GM19452 (cell line): ENCODE measurements around the gene SIRT7.

ENCODE experiments used
- ATAC-seq: cut with Tn5 transposase; IDR thresholded peaks from one replicate; pipeline ENCODE4 v1.9.1; 2021; ENCODE audit not compliant: unreplicated experiment

The SIRT7 gene

GRCh38 chr17:81917565-81918332 lies at the start of gene SIRT7:
SIRT7 (minus strand) TSS chr17:81918176; CDS start chr17:81918131, 45 bp downstream.
- peak; percentile 70 for ATAC-seq

GRCh38 chr17:81967244-81967532 lies 49.2 kb upstream of the SIRT7 start:
- no peak for ATAC-seq

- no peak for ATAC-seq
These were observed 48.6 kb upstream of the SIRT7 start for GRCh38 chr17:81966343-81967243.

GRCh38 chr17:81964081-81964849 lies 46.3 kb upstream of the SIRT7 start:
- ATAC-seq = no peak

- no peak for ATAC-seq
These were observed 44.8 kb upstream of the SIRT7 start for GRCh38 chr17:81962499-81963441.

GRCh38 chr17:81961521-81962498 lies 43.8 kb upstream of the SIRT7 start:
- ATAC-seq = no peak

- ATAC-seq = no peak
These were observed 43.1 kb upstream of the SIRT7 start, which contains the start of gene NOTUM for GRCh38 chr17:81961087-81961511. NOTUM (minus strand) TSS chr17:81961187; CDS start chr17:81960909, 278 bp downstream.

GRCh38 chr17:81960130-81960958 lies 42.4 kb upstream of the SIRT7 start:
- no peak for ATAC-seq

- no peak for ATAC-seq
These were observed 41.6 kb upstream of the SIRT7 start for GRCh38 chr17:81959362-81960129.

- ATAC-seq = no peak
These were observed 40.8 kb upstream of the SIRT7 start for GRCh38 chr17:81958633-81959342.

- ATAC-seq = no peak
These were observed 39.9 kb upstream of the SIRT7 start for GRCh38 chr17:81957691-81958432.

- no peak for ATAC-seq
These were observed 38.9 kb upstream of the SIRT7 start for GRCh38 chr17:81956607-81957589.

- ATAC-seq = no peak
These were observed 38.0 kb upstream of the SIRT7 start for GRCh38 chr17:81955756-81956544.

GRCh38 chr17:81955058-81955681 lies 37.2 kb upstream of the SIRT7 start:
- ATAC-seq = no peak
